Small intestine (tissue), 7 donors: ENCODE results near the gene SLC39A11. TPM values are rescaled to one million over a fixed set of nuclear protein-coding genes. Genes with fewer than 3 reads are reported as not detected.

Source experiments
- DNase-seq, 2 donors: peaks; one replicate each; pipeline versions ENCODE4 v3.0.0 to v3.0.0-alpha.2; 2013
- FAIRE-seq: peaks from 2 replicates; lab custom pipeline; 2012; peaks lifted over from hg19 to GRCh38; lab: Jason Lieb, UNC
- H3K27ac ChIP-seq, 3 donors: one replicate each; pipeline ENCODE4 v1.5.1; 2013; ENCODE audit warnings: low read length in 2 of 3, mild to moderate bottlenecking in 2 of 3, control low read depth in 1 of 3, inconsistent platforms in 1 of 3, low read depth in 1 of 3, moderate library complexity in 1 of 3
- H3K27me3 ChIP-seq, 3 donors: one replicate each; pipeline ENCODE4 v1.6.1; 2013; ENCODE audit warnings: low read length in 3 of 3, inconsistent platforms in 1 of 3; ENCODE audit not compliant: control insufficient read depth in 3 of 3, insufficient read depth in 3 of 3
- H3K36me3 ChIP-seq, 3 donors: one replicate each; pipeline ENCODE4 v1.6.1; 2013; ENCODE audit warnings: low read length in 3 of 3, inconsistent platforms in 1 of 3, low read depth in 1 of 3, mild to moderate bottlenecking in 1 of 3, moderate library complexity in 1 of 3; ENCODE audit not compliant: control insufficient read depth in 3 of 3, insufficient read depth in 2 of 3
- H3K4me1 ChIP-seq, 3 donors: one replicate each; pipeline ENCODE4 v1.6.1; 2013; ENCODE audit warnings: low read length in 2 of 3, inconsistent platforms in 1 of 3, low read depth in 1 of 3, mild to moderate bottlenecking in 1 of 3, moderate library complexity in 1 of 3; ENCODE audit not compliant: control insufficient read depth in 3 of 3, insufficient read depth in 2 of 3
- H3K4me3 ChIP-seq, 3 donors: one replicate each; pipeline ENCODE4 v1.5.1; 2013; ENCODE audit warnings: low read length in 3 of 3, control low read depth in 1 of 3, inconsistent platforms in 1 of 3, low read depth in 1 of 3, mild to moderate bottlenecking in 1 of 3, moderate library complexity in 1 of 3
- H3K9me3 ChIP-seq, 2 donors: one replicate each; pipeline ENCODE4 v1.6.1; 2013; ENCODE audit warnings: low read depth in 1 of 2, low read length in 1 of 2; ENCODE audit not compliant: control insufficient read depth in 2 of 2, insufficient read depth in 1 of 2
- WGBS, 3 donors: extraction: QIAGEN DNeasy Blood & Tissue Kit; methylation state at CpG; one replicate each; pipeline ENCODE4 v1.1.7; 2013; 5-methylcytosine and 5-hydroxymethylcytosine counted together
- polyA plus RNA-seq, 4 donors: library from polyadenylated mRNA; stranded (reverse) in 3 of 4; unstranded in 1 of 4; fragments of 200-250 nt in 3 of 4; fragments of 120-200 nt in 1 of 4; gene quantifications; one replicate each; pipeline versions ENCODE4 v1.2.1 to v1.2.3, GENCODE V29; 2013
- donor health status: healthy with polysubstance abuse.
- donor health status: control.
- donor health status: control.
- donor health status: Bipolar disorder and iron deficiency.
- donor health status: healthy.

The SLC39A11 gene
- polyA plus RNA-seq, 4 donors = 2.7 to 53.7 (median 11.3) TPM

DNA sequence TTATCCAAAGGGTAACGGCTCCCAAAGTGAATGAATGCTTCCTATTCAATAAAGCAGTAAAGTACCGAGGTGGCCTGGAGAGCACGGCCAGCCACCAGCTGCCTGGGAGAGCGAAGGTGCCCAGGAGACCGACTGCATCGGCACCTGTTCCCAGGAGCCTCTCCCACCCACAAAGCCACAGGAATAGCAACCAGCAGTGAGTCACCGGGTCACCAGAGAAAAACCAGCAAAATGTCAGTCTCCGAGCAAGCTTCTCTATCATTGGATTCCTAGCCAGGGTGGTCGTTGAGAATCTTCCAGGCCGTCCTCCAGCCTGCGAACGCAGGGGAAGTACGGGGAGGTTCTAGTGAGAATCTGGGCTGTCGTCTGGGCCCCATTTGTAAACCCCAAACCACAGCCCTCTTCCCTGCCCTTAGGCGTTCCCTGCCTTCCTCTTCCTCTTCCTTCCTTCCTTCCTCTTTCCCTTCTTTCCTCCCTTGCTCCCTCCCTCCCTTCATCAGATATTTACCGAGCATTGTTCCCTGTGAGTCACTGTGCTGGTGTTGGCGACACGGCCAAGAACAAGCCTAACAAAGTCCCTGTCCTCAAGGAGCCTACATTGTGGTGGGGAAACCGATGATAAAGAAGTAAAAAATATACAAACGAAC lies 114.6 kb downstream of the SLC39A11 start:
- DNase-seq (peak in 1 of 2 donors; percentile 29), FAIRE-seq (no peak)
- Histone ChIP-seq H3K4me1 (peaks cover 2 to 24% (median 11%) of the 10 kb centered on the region in 3 donors), H3K27me3 (no peaks in the 10 kb centered on the region), H3K27ac (peak overlapping the region in 2 of 3 donors; percentile 21 to 84), H3K9me3 (peaks cover 0 to 16% of the 10 kb centered on the region in 2 donors), H3K36me3 (peaks cover 0 to 3% (median 0%) of the 10 kb centered on the region in 3 donors), H3K4me3 (no peak overlapping the region)
- 63 to 68% (median 65%) methylated on average over 20 of the region's 20 CpGs for WGBS, 3 donors

GRCh38 chr17:72976971-72977770 lies 115.3 kb downstream of the SLC39A11 start:
- H3K27ac ChIP-seq = peak overlapping the region; percentile 4 to 84 (median 30)
- peaks cover 0 to 3% (median 0%) of the 10 kb centered on the region in 3 donors for H3K36me3 ChIP-seq
- no peaks in the 10 kb centered on the region for H3K27me3 ChIP-seq
- H3K9me3 ChIP-seq = peaks cover 0 to 16% of the 10 kb centered on the region in 2 donors
- FAIRE-seq (no peak), DNase-seq (peak; percentile 56 to 82)
- no peak overlapping the region for H3K4me3 ChIP-seq
- H3K4me1 ChIP-seq = peaks cover 2 to 24% (median 11%) of the 10 kb centered on the region in 3 donors
- WGBS, 3 donors = 19 to 36% (median 34%) methylated on average over 12 of the region's 12 CpGs

DNA sequence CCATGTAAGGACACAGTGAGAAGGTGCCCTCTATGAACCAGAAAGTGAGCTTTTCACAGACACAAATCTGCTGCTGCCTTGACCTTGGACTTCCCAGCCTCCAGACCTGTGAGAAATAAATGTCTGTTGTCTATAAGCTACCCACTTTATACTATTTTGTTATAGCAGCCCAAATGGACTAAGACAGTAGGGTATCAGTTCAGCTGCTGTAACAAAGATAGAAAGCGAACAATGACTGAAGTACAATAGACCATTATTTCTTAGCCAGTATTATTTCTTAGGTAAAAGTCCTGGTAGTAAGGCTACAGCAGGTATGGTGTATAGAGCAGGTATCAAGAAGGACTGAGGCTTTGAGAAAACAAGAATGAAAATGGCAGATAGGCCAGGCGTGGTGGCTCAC lies 117.0 kb downstream of the SLC39A11 start:
- H3K27ac ChIP-seq = no peak overlapping the region
- H3K36me3 ChIP-seq = peaks cover 0 to 3% (median 0%) of the 10 kb centered on the region in 3 donors
- peaks cover 2 to 24% (median 11%) of the 10 kb centered on the region in 3 donors for H3K4me1 ChIP-seq
- no peaks in the 10 kb centered on the region for H3K27me3 ChIP-seq
- no peak for FAIRE-seq
- peaks cover 0 to 16% of the 10 kb centered on the region in 2 donors for H3K9me3 ChIP-seq
- no peak overlapping the region for H3K4me3 ChIP-seq
- 98 to 100% (median 99%) methylated on average over 2 of the region's 2 CpGs for WGBS, 3 donors
- no peak for DNase-seq

DNA sequence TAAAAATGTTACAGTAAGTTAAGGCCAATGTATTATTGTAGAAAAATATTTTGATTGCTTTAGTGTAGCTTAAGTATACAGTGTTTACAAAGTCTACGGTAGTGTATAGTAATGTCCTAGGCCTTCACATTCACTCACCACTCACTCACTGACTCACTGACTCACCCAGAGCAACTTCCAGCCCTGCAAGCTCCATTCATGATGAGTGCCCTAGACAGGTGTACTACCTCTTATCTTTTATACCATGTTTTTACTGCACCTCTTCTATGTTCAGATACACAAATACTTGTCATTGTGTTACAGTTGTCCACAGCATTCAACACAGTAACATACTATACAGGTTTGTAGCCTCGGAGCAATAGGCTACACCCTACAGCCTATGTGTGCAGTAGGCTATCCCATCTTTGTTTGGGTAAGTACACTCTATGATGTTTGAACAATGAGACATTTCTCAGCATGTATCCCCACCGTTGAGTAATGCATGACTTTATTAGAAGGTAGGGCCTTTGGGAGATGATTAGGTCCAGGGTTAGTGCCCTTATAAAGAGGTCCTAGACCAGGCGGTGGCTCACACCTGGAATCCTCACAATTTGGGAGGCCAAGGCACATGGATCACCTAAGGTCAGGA lies 117.8 kb downstream of the SLC39A11 start:
- WGBS, 3 donors = 53 to 79% (median 66%) methylated on average over 4 of the region's 4 CpGs
- DNase-seq = peak; percentile 59 to 68
- peaks cover 0 to 16% of the 10 kb centered on the region in 2 donors for H3K9me3 ChIP-seq
- no peak overlapping the region for H3K4me3 ChIP-seq
- peaks cover 0 to 2% (median 0%) of the 10 kb centered on the region in 3 donors for H3K36me3 ChIP-seq
- H3K27ac ChIP-seq = peak overlapping the region in 1 of 3 donors; percentile 18
- no peaks in the 10 kb centered on the region for H3K27me3 ChIP-seq
- no peak for FAIRE-seq
- peaks cover 2 to 24% (median 11%) of the 10 kb centered on the region in 3 donors for H3K4me1 ChIP-seq

DNA sequence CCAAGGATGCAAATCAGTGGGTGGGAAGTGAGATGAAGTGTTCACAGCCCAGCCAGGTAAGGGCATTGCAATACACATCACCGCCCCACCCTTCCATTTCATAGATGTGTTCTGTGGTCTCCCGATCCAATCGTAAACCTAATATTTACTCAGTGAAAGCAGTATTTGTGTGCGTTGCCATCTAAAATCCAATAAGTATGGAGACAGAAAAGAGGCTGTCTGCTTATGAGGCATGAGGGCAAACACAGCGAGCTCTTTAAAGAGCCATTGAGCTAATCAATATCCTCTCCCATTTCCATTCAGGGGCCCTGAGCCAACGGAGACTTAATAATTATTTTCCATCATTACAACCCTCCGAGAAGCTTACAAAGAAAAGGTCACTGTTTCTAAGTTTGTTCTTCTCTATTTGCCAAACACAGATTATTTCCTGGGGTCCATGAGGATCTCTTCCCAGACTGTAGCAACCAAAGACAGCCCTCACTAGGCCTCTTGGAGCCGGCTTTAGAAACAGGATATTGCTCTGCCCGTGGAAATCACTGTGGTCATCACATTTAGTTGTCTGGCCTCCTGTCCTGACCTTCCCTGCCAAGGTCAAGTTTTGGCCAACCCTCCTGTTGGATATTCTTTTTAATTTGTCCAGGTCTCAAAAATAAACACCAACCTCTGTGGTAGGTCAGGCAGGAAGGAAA lies 120.1 kb downstream of the SLC39A11 start:
- DNase-seq (peak; percentile 15 to 19), FAIRE-seq (no peak)
- Histone ChIP-seq H3K4me3 (no peak overlapping the region), H3K27ac (no peak overlapping the region), H3K36me3 (peaks cover 0 to under 1% (median 0%) of the 10 kb centered on the region in 3 donors), H3K4me1 (peaks cover under 1 to 12% (median 2%) of the 10 kb centered on the region in 3 donors), H3K27me3 (no peaks in the 10 kb centered on the region), H3K9me3 (peaks cover 0 to 16% of the 10 kb centered on the region in 2 donors)
- WGBS, 3 donors = 86 to 88% (median 87%) methylated on average over 9 of the region's 9 CpGs

GRCh38 chr17:72971226-72971880 lies 121.1 kb downstream of the SLC39A11 start:
- FAIRE-seq = no peak
- no peak for DNase-seq
- whole genome bisulfite sequencing, 3 donors = 88 to 94% (median 90%) methylated on average over 11 of the region's 11 CpGs
- Histone ChIP-seq H3K36me3 (peaks cover 0 to 2% (median 0%) of the 10 kb centered on the region in 3 donors), H3K27me3 (no peaks in the 10 kb centered on the region), H3K27ac (no peak overlapping the region), H3K4me1 (peaks cover 0 to 4% (median 0%) of the 10 kb centered on the region in 3 donors), H3K9me3 (peaks cover 0 to 16% of the 10 kb centered on the region in 2 donors), H3K4me3 (no peak overlapping the region)

GRCh38 chr17:72970797-72971196 lies 121.7 kb downstream of the SLC39A11 start:
- peaks cover 0 to 4% (median 0%) of the 10 kb centered on the region in 3 donors for H3K4me1 ChIP-seq
- 94 to 97% (median 96%) methylated on average over 10 of the region's 10 CpGs for WGBS, 3 donors
- no peak overlapping the region for H3K4me3 ChIP-seq
- H3K27ac ChIP-seq = no peak overlapping the region
- FAIRE-seq (no peak), DNase-seq (no peak)
- peaks cover 0 to 2% (median 0%) of the 10 kb centered on the region in 3 donors for H3K36me3 ChIP-seq
- no peaks in the 10 kb centered on the region for H3K27me3 ChIP-seq
- peaks cover 0 to 16% of the 10 kb centered on the region in 2 donors for H3K9me3 ChIP-seq
